Upper lobe of right lung (tissue), 1 donor: ENCODE measurements around the gene ZNF280B. TPM values are rescaled to one million over a fixed set of nuclear protein-coding genes. Genes with fewer than 3 reads are reported as not detected.

Experiments used
- ATAC-seq: fragments of 200-7000 bp; cut with Tn5 transposase; one replicate; pipeline ENCODE4 v1.9.1; 2020; ENCODE audit warnings: mild to moderate bottlenecking, moderate library complexity
- DNase-seq: peaks from one replicate; pipeline ENCODE4 v3.0.0-alpha.2; 2020
- H3K27ac ChIP-seq: fragments of 200-600 bp; one replicate; pipeline ENCODE4 v1.8.0; 2022
- H3K27me3 ChIP-seq: fragments of 200-600 bp; one replicate; pipeline ENCODE4 v1.8.0; 2022; ENCODE audit warnings: mild to moderate bottlenecking
- H3K36me3 ChIP-seq: fragments of 200-600 bp; one replicate; pipeline ENCODE4 v1.8.0; 2022
- H3K4me1 ChIP-seq: fragments of 200-600 bp; one replicate; pipeline ENCODE4 v1.8.0; 2022
- H3K4me3 ChIP-seq: fragments of 200-600 bp; one replicate; pipeline ENCODE4 v1.8.0; 2022; ENCODE audit warnings: mild to moderate bottlenecking
- H3K9me3 ChIP-seq: fragments of 200-600 bp; one replicate; pipeline ENCODE4 v1.8.0; 2022
- CTCF ChIP-seq: fragments of 200-600 bp; IDR thresholded peaks from one replicate; pipeline ENCODE4 v1.8.0; 2022; ENCODE audit warnings: antibody characterized with exemption
- intact Hi-C: fragments of 100-400 bp; cut with DNase I; formaldehyde crosslinking; loops from one replicate; pipeline ENCODE4 v1.11.0; 2022
- total RNA-seq: library from RNA; stranded (reverse); fragmentation: NEBNext Ultra II Directional; extraction: Animal tissue kit (Norgen Biotek cat#: 25700); gene quantifications from one replicate; pipeline ENCODE4 v1.2.1, GENCODE V29; 2021
- donor health status: DM: no; HTN: yes; CAD: no; lungs with severe emphysema.

Gene ZNF280B
- total RNA-seq, 1 donor from 2014 or later, result 0.49 TPM

DNA sequence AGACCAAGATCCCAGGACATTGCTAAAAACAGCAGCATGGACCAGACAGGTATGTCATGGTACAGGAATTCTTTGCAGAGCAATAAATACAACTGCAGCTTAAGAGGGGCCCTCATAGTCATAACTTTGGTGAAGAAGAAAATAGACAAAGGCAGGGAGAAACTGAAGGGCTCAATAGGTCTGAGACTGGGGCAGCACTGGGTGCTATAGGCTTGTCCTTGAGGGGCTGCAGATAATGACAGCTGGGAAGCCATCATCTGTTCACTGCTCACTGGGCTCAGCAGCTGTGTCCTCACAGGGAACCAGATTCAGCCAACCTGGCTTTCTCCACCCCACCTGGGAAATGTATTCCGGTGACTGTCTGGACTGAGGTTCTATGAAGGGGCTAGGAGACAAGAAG is 68.4 kb downstream of the ZNF280B start:
- ATAC-seq (no peak), DNase-seq (no peak)
- H3K27ac ChIP-seq, result no peak overlapping the region
- H3K4me3 ChIP-seq, result no peak overlapping the region
- no peaks in the 10 kb centered on the region for H3K36me3 ChIP-seq
- H3K27me3 ChIP-seq, result peaks cover 49% of the 10 kb centered on the region
- H3K4me1 ChIP-seq, result no peaks in the 10 kb centered on the region
- intact Hi-C loops, result no loop called here
- no peak for TF ChIP-seq CTCF
- no peaks in the 10 kb centered on the region for H3K9me3 ChIP-seq

Other genes with a start within 250 kb of the ZNF280B start
- not detected for gene ZNF280A, start 11.5 kb upstream of the ZNF280B start, total RNA-seq
- gene PRAME, start 50.5 kb upstream of the ZNF280B start, total RNA-seq, result not detected
- gene GGTLC2, start 135.9 kb upstream of the ZNF280B start, total RNA-seq, result 6.5 TPM